Ramos (cell line): ENCODE results near the gene UBE2QL1.

Source experiments
- in situ Hi-C: fragments of 300-500 bp; cut with MboI; formaldehyde crosslinking; loops from one replicate; pipeline ENCODE4 v1.14.3; 2022; ENCODE audit warnings: low sequenced_read_pairs; ENCODE audit not compliant: unreplicated experiment

UBE2QL1 gene

DNA sequence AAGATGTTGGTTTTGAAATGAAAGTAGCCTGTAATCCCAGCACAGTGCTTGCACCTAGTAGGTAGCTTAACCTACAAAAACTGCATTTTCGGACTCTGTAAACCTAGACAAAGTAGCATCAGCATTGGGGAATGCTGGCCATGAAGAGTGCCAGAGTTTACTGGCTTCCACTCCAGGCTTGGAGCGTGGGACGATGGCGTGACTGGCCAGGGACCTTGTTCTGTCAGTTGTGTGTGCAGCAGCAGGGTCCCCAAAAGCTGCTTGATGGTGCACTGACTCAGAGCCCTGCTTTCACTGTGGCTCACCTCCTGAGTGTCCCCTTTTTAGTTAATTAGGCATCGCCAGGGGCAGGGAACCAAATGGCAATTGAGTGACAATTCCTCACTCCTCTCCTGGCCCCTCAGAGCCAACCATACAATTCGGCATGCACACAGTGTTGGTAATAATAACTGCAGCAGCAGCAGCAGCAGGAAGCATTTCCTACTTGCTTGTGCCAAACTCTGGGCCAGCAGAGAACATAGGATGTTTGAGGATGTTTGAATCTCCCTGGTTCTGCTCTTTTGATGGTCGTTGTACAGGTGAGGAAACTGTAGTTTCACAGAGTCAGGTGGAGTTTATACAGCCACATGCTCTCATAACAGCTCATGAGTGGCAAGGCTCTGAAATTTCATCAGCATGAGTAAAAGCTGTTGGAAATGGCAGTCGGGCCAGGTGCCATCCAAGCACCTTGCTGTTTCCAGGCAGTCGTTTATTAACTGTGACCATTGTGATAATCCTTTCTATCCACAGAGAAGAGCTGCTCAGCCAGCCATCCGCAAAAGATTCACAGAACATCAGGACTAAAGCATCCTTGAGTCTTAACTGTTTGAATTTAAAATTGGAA, 4.2 kb downstream of the UBE2QL1 start:
- in situ Hi-C loops, result no loop called here

DNA sequence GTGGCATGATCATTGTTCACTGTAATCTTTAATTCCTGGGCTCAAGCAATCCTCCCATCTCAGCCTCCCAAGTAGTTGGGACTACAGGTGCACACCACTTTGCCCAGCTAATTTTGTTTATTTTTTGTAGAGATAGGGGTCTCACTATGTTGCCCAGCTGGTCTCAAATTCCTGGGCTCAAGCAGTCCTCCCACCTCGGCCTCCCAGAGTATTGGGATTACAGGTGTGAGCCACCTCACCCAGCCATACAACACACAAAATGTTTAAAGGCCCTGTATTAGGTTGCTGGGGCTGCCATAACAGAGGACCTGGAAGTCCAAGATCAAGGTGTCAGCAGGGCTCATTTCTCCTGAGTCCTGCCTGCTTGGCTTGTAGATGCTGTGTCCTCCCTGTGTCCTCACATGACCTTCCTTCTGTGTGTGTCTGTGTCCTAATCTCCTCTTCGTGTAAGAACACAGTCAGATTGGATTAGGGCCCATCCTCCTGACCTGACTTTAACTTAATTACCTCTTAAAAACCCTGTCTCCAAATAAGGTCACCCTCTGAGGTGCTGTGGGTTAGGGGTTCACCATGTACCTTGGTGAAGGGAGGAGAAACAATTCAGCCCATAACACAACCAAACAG, 5.4 kb downstream of the UBE2QL1 start:
- in situ Hi-C loops, result no loop called here

DNA sequence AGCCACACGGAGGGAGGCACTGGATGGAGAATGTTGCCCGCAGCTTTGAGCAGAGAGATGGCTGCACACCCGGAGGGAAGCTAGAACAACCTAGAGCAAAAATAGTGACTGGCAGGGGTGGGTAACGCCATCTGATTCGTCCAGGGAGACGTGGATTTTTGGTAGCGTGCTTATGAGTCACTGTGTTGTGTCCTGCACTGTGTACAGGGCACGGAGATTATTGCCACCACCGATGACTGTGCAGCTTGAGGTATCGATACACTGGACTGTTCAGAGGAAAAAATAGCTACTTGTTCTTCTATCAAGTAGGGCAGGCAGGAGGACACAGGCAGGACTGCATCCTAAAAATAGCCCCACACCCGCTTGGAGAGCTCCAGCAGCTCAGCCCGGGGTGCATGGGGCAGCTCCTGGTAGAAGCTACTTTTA, 6.0 kb downstream of the UBE2QL1 start:
- in situ Hi-C loops, result no loop called here

DNA sequence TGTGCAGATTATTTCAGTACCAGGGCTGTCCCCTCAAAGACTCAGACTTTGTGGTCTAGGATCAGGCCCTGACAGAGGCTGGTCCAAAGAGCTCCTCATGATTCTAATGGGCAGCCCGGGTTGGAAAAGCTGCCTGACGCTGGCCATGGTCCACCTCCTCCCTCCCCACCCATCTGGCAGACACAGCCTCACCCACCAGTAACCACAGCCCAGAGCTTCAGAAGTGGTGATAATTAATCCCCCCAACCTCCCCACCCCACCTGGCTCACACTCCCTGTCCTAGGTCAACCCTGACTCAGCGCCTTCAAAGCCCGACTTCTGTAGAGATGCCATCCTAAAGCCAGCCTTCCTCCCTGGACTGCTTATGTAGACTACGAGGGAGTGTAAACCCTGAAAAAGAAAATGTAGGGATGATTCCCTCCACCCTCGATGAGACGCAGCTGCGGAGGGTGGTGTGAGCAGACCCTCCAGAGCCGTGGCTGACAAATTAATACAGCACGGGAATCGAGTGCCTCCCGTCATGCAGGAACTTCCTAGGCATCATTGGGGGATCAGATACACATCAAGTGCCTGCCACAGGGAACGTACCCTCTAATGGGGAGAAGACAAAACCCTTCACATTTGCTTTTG, 7.0 kb downstream of the UBE2QL1 start:
- in situ Hi-C loops, result no loop called here

DNA sequence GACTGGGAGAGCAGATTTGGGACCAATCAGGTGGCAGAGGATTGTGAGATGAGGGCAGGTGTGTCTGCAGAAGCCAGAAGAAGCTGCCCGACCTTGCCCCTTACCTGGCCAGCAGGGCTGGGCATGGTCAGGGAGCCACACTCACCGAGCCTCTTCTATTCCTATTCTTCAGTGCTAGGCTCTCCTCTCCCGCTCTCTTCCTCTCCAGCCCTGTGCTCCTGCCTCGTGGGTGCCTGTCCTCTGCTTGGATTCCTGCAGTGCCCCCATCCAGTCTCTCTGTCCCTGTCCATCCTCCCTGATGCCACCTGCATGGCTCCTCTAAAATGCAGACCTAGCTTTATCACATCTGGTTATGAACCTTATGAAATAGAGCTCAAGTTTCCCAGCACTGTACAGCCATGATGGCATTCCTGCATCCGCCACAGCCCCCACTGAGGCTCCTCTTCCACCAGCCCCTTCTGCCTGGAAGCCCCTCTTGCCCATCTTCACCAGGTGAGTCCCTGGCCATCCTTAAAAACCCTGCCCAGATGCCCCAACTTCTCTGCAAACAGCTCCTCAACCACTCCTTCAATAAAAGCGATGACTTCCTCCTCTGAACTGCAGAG, 8.2 kb downstream of the UBE2QL1 start:
- in situ Hi-C loops, result no loop called here

DNA sequence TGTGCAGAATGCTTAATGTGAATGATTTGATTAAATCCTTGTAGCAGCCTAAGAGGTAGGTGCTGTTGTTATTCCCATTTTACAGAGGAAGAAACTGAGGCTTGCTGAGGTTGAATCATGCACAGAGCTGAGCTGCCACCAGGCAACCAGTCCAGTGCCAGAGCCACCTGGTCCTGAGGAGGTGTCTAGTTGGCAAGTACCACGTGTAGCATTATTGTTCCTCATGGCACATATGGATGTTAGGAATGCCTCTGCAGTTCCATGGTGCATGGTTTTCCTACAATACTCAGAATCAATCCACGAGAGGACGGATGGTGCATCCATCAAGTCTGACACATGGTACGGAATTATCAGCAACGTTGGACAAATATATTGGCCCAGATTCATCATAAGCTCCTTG, 8.9 kb downstream of the UBE2QL1 start:
- in situ Hi-C loops, result no loop called here

DNA sequence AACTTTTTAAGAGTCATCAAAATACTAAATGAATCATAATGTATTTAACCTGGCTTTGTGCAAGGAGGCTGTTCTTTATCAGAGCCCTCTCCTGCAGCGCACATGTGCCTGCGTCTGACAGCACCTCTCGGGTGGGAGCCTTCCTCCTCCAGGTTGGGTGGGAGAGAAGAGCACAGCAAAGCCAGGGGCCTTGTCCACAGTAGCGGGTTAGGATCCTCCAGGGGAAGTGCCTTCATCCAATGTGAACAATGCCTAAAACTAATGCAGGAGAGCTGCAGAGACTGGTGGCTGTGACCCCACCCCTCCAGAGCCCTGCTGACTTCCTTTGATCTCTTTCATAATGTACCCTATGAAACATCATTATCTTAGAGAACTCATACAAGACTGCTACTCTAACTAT, 10.2 kb downstream of the UBE2QL1 start:
- in situ Hi-C loops, result no loop called here

DNA sequence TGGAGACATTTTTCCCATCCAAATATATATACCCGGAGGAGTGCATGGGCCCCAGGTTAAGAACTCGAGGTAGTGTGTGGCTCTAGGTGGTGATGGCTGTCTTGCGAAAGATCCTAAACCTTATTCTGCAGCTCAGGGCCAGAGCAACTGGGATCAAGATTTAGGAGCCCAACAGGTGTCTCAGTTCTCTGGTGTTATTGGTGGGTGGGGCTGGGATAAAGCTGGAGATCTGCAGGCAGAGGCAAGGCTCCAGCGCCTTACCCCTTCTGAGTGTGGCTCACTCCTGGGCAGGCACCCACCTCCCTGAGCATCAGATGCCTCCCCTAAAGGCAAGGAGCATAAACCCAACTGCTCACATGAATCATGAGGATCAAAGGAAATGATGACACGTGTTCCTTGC, 11.2 kb downstream of the UBE2QL1 start:
- in situ Hi-C loops, result no loop called here

DNA sequence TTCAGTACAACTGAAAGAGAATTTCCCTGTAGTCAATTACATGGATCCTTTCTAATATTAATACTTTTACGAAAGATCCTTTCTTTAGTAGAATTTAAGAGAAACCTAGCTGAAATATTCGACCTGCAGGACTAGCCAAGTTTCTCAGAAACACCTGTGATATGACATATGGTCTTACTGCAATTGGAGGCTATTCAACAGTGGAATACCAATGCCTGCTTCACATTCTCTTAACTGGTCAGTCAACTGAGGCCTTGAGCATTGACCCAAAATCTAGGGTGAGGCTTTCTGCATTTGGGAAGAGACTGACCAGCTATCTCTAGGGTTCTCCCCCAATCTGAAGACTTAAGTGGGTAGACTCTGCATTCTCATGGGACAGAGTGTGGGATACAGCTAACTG, 12.3 kb downstream of the UBE2QL1 start:
- in situ Hi-C loops, result no loop called here

DNA sequence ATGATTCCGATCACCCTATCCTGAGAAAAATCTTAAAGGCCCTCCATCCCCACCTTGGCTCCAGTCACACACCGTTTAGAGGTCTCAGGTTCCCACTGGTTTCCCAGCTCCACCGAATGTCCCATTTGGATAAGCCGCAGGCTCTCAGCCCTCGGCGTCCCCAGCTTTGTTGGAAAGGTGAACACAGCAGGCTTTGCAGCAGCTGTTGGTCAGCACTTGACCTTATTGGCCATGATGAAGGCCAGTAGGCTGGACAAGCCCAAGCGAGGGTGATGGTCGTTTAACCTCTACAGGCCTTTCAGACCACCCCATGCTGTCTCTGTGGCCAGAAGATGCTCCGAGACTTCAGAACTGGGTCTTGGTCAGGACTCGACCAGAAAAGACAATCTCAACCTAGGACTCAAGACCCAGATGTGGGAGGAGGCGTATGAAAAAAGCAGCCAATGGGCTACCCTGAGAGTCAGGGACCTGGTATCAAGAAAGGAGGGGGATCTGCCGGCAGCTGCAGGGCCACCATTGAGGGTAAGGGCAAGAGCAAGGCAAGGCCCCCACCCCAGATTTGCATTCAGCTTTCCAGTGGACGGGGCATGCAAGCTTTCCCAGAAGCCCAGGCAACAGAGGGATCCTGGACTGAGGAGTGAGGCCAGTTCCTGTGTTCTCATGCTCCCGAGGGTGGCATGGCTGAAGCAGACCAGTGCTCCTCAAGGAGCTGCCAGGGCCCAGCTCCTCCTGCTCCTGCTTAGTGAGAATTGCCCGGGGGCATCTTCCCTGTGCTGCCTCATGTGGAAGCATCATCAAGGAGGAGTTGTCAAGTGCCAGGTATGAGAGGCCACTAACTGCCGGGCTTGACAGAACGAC, 13.4 kb downstream of the UBE2QL1 start:
- in situ Hi-C loops, result no loop called here

DNA sequence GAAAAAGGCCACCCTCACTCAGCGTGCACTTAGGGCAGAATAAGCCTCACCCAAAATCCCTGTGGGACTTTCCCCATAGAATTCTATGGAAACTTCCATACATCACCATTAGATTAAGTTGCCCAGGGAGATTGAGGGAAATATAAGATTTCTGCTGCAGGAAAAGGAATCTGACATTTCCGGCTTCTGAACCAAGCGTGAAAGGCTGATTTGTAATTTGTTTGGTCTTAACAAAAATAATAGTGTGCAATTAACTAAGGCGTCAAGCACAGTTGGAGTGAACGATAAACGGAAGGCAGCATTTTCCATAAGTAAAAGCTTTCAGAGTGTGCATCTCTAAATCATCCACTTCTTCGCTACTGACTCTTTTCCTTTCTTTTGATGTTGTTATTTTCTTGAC, 14.0 kb downstream of the UBE2QL1 start:
- in situ Hi-C loops, result no loop called here

DNA sequence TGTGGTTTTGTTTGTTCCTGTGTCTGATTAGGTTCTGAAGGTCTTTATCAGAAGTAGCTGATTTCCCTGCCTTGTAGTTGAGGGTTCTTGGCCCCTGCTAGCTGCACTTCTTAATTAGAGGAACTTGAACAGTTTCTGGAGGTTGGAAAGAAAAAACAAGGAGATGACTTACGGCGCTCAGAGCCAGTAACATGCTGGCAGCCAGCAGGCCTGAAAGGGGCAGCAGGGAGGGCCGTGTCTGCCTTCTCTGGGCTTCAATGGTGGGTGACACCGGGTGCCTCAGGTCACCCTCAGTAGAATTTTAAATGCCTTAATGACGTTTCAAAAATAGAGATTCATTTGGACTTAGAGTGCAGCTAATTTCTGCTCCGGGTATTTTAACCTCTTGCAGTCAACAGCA, 15.8 kb downstream of the UBE2QL1 start:
- in situ Hi-C loops, result no loop called here

DNA sequence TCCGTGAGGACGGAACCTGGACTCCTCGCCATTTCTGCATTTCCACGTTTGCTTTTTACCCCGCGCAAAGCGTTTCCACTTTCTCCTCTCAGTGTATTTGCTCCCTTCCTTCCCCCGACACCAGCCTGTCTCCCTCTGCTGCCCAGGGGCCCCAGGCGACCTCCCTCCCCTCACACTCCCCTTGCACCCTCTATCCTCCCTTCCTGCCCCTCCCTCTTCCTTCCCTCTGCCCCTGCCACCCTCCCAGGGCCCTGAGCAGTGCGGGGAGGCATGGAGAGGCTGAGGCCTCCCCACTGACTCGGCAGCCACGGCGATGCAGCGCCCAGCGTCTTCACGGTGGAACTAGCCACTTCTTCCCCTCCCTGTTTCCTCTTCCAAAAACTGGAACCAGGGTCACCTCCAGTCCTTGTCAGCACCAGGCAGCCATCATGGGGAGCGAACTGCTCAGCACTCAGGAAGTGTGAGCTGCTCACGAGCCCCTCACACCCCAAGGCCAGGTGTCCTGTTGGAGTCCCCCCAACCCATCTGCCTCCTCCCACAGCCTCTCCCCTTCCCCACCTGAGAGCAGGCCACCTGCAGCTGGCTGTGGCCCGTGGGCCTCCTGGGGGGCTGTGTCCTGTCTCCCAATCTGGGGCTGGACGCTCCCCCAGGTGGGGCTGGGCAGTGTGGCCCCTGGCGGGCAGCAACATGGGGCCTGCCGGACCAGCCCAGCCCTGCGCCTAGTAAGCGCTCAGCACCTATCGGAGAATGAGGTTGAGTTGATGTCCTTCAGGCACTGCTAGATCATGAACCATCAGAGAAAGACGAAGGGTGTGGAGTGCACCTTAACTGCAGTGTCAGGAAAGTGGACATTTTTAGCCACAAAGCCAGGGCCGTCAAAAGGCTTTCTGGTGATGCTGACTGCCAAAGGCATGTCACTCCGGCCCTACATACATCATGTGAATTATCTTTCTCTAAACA, 17.5 kb downstream of the UBE2QL1 start:
- in situ Hi-C loops, result no loop called here

DNA sequence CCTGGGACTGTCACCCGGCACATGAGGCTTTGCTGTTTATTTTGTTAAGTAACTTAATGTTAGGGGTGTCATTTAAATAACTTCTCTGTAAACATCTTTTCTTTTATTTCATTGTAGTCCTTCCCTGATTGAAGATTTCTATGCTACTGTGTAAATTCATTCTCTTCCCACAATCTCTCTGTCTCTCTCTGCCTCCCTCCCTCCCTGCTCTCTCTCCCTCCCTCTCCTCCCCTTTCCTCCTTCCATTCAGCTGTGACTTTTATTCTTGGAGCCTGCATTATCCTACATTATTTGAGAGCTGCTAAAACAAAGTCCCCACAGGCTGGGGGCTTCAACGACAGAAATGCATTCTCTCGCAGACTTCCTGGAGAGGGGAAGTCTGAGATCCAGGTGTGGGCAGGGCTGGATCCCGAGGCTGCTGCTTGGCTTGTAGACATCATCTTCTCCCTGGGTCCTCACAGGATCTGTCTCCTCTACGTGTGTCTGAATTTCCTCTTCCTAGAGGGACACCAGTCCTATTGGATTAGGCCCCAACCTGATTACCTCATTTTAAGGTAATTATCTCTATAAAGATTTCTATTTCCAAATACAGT, 18.4 kb downstream of the UBE2QL1 start:
- in situ Hi-C loops, result no loop called here

DNA sequence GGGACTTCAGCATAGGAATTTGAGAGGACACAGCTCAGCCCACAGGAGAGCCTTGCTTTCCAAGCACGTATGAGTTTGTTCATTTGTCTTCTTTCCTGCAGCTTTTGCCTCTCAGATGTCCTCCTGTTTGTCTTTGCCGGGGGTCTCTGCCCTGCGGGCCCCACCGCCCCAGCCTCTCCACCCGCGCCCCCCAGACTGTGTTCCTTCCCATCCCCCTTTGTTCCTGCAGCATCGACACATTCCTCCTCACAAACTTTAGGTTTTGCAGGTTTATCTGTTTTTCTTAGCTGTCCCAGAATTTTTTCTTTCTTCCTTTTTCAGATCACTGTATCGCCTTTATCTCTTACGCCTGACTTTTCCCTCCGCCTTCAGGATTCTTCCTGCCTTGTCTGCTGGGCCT, 18.9 kb downstream of the UBE2QL1 start:
- in situ Hi-C loops, result no loop called here

DNA sequence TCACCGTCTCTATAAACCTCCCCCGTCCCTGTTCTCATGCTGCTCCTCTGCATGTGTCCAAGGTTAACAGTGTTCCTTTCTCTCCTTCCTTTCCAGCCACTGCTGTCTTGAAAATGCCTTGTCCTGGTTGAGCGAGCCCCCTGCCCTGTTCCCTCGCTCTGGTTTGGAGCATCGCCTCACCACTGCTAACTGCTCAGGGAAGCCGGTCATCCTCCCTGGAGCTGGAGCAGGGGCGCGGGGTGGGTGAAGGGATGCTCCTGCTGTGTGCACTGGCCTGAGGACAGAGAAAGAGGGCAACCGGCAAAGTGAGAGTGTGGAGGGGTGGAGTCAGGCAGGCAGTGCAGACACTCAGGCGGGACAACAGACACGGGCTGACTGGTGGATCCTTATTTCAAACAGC, 19.4 kb downstream of the UBE2QL1 start:
- in situ Hi-C loops, result no loop called here

DNA sequence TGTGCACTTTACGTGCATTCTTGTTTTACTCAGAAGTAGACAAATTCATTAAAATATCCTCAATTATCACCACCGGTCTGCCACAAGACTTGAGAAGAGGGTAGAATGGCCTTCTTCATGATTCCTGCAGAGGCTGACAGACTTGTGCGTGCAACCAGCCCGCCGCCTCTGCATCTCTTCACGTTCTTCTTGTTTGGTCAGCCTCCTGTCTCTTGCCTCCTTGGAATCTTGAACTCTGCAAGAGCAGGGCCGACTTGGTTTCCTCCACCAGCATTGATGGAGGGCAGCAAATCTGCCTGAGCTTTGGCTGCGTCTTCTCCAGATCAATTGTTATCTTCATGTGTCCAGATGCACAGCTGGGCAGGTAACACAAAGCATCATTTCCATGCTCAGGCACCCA, 20.2 kb downstream of the UBE2QL1 start:
- in situ Hi-C loops, result no loop called here

DNA sequence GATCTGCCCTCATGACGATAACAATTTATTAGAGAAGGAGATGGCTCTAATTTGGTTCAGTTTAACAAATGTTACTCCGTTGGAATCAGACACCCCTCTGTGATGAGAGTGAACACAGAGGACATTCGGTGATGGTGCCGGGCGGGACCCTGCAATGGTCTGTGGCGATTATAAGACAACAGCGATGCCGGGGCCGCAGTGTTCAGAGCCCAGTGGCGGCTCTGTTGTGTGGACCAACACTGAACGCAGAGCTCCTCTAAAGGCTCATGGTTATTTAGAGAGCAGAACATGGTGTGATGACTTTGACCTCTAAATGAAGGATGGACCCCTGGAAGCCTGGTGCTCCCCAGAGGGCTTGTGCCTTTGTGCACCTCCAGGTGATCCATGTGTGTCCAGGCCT, 21.2 kb downstream of the UBE2QL1 start:
- in situ Hi-C loops, result no loop called here

DNA sequence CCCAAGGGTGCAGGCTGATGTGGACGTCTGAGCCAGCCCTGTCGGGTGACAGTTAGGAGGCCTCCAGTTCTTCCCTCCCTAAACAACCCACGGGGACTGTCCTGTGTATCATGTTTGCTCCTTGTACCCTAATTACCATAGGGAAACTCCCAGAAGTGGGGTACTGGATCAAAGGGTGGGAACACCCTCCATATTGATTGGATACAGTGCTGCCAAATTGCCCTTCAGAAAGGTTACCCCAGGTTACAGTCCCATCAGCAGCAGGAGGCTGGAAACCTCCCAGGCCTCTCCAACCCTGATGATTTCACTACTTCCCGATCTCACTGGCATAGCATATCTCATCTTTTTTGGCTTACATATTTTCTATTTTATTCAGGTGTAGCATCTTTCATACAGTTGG, 22.0 kb downstream of the UBE2QL1 start:
- in situ Hi-C loops, result no loop called here
